Measurements from ENCODE around the gene CFAP97D2.
"Not testable (repeated sequence)": the region's sequence is repeated elsewhere in the genome, so short reads cannot be mapped to it uniquely, and the experiment has no call there.

The CFAP97D2 gene

DNA sequence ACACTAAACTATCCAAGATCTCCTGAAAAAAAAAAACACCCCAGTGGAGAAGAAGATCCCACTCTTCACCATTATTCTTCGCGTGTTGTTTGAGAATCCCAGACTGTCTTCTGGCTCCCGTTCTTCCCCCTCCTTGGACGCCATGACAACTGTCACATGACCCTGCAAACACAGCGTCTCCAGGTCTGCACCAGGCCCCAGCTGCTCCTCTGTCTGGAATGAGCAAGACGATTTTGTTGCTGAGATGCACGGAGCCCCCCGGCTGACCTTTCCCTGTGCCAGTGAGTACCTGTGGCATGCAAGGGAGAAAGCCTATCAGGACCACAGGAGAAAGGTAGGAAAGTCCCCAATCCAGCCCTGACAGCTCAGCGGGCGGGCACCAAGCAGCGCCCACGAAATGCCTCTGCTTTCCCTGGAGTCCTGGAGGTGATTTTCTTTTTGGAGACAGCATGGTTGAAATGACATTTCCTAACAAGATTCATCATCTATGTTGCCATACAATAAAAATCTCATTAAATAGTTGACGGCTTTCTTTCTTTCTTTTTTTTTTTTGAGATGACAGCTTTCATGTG lies at the start of gene CFAP97D2:
TSS of gene CFAP97D2 (plus strand) at position 171 of the 572 bp plus-strand sequence. CDS start at position 245, 74 bp downstream.
- no peak for DNase-seq

DNA sequence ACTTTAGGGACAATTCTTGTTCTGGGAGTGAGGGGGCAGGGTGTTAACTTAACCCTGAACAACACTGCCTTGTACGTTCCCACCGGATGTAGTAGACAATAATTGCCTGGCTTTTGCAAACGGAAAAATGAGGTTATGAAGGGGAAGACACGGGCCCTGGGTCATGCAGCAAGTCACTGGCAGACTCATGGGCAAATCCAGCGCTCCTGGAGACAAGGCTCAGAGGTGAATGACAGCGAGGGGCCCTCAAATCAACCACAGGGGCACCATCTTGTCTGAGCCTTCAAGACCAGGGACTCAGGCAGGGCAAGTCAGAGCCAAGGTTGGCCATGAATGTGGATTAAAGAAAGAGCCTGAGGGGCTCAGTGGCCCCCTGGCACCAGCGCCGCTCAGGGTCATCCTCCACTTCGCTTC lies 49.4 kb upstream of the CFAP97D2 start:
- peak in 1 of 2 donors; percentile 33 for DNase-seq

DNA sequence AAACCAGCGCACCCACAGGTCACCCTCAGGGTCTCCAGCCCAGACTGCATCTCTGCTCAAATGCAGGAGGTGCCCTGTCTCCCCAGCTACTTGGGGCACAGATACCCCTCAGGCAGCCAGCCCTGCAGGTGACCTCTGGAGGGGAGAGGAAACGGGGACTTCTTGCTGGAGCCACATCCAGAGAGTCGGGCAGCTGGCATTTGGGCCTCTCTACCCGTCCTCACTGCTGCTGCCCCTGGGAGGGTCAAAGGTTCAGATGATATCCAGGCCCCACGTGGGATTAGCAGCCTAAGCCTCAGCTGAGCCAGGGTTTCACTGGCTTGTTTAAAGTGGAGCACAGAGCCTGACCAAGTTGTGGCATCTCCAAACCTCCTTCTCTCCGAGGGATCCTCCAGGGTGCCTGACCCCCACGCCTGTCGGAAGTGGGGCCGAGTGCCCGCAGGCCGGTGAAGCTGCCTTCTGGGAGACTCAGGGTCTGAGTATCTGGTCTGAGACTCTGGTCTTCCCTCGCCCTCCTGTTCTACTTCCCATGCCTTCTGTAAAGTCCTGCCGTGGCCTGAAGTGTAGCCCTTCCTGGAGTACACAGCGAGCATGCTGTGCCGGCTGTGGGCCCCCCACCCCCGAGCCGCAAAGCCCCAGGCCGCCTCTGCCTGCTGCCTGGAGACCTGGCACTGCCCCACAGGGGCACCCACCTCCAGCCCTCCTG lies 48.8 kb upstream of the CFAP97D2 start:
- DNase-seq: no peak

DNA sequence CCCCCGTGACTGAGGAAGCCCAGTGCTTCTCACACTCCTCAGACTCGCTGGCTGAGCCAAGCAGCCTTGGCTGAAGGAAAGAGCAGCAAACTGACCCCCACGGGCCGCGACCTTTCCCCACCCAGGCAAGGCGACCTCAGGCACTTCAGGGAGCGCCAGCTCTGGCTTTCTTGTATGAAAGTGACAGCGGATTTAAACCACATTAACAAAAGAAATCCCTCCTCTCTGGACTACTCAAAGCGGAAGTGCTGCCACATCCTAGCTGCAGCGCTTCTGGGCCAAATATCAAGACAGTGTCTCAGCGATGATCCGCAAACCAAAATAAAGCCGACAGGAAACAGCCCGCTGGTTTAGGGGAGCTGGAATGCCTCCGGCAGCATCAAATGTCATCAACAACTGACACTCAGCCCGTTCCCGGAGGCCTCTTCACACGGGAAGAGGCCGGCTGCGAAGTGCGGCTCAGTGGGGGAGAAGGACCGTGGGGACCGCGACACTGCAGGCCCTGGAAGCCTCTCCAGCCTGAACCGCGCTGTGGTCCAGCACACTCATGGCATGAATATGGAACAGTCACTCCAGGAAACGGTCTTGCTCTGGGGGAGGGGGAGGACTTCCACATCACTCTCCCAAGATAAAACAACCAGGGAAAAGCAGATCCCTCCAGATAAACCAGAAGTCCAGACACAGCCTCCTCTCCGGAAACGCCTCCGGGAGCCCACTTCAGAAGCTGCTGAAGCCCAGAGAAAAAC lies 48.0 kb upstream of the CFAP97D2 start:
- peak; percentile 44 to 46 for DNase-seq

DNA sequence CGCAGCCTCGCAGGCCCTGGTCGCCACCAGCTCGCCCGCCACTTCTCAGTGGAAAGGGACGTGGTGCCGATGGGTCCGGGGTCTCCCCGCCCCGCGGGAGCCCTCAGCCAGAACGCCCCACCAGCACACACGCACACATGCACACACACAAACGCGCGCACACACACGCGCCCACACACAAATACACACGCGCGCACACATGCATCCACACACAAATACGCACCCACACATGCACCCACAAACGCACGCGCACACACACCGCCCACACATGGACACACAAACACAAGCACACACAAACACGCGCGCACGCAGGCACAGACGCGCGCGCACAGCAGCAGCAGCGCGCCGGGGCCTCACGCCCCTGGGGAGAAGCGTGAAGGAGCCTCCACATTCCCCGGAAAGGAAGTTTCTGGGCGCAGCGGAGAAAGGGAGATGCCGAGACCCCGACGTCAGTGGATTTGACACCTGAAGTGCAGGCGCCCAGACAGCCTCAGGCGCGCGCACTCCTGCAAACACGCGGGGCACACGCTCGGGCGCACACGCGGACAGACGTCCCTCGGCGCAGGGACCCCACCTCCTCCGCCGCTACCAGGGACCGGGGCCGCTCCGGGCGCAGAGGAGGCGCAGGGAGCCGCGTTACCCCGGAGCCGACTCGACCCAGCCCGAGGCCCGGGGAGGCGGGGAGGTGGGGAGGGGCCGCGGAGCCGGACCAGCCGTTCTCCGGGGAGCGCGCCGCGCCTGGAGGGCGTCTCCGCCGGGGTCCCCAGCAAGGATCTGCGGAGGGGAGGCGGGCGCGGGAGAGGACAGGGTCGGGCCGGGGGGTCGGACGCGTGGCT lies 47.3 kb upstream of the CFAP97D2 start:
- peak; percentile 45 to 54 for DNase-seq

DNA sequence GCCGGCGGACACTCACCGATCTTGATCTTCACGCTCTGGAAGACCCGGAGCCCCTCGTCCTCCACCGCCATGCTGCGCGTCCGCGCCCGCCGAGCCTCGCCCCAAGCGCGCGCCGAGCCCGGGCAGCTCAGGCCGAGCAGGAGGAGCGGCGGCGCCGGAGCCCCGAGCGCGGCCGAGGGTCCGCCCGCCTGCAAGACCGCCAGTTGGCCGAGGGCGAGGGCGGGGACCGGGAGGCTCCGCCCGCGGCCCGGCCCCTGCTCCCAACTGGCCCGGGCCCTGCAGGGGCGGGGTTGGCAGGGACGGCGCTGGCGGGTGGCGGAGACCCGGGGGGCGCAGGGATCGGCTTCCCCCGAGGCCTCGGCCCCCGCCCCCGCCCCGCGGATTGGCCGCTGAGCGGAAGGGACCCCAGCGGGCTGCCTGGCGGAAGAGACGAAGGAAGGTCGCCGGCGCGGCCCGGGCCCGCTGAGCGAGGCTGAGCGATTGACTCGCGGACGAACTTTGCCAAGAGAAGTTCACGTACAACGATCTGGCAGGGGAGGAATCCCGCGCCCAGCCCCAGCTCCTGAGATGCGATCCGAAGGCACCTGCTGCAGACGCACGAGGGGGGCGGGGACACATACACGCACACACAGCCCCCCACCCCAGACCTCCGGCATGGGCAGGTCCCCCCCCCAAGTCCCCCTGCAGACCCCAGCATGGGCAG lies 46.5 kb upstream of the CFAP97D2 start, which contains the start of gene RASA3:
TSS of gene RASA3 (minus strand) at position 205 of the 703 bp plus-strand sequence. CDS start at position 71, 134 bp downstream.
- DNase-seq: peak; percentile 46 to 50

DNA sequence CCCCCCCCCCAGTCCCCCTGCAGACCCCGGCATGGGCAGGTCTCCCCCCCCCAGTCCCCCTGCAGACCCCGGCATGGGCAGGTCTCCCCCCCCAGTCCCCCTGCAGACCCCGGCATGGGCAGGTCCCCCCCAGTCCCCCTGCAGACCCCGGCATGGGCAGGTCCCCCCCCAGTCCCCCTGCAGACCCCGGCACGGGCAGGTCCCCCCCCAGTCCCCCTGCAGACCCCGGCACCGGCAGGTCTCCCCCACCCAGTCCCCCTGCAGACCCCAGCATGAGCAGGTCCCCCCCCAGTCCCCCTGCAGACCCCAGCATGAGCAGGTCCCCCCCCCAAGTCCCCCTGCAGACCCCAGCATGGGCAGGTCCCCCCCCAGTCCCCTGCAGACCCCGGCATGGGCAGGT lies 45.9 kb upstream of the CFAP97D2 start:
- DNase-seq: not testable (repeated sequence)

DNA sequence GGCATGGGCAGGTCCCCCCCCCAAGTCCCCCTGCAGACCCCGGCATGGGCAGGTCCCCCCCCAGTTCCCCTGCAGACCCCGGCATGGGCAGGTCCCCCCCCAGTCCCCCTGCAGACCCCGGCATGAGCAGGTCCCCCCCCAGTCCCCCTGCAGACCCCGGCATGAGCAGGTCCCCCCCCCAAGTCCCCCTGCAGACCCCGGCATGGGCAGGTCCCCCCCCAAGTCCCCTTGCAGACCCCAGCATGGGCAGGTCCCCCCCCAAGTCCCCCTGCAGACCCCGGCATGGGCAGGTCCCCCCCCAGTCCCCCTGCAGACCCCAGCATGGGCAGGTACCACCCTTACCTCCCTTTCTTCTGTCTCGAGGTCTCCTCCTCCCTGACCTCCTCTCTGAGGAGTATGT lies 45.5 kb upstream of the CFAP97D2 start:
- DNase-seq: not testable (repeated sequence)

DNA sequence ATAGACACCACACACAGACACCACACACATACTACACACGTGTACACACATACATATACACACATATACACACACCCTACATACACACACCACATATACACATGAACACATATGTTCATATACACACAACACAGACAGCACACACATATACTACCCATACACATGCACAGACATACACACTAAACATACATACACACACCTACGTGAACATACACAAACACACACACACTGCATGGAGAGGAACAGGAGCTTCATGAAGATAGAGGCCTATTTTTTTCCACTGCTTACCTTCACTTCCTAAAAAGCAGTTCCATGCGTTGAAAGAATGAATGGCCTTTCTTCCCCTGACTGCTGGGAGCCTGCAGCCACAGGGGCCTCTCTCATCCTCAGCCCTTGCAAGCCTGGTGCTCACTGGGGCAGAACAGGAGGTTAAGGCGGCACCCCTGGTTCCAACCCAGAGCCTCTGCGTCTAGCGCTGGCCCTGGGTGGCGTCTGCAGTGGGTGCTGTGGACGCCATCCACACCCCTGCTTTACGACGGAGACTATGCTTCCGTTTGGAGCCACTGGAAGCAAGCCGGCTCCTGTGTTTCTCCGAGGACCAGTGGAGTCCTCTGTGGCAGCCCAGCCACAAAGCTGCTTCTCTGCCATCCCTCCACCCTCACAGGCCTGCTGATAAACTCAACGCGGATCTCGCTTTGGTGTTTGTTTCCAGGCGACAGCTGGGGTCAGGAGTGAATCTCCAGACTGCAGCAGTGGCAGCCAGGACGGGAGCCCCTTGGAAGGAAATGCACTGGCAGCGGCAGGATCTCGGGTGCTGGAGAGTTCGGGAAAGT lies 44.7 kb upstream of the CFAP97D2 start:
- no peak for DNase-seq

DNA sequence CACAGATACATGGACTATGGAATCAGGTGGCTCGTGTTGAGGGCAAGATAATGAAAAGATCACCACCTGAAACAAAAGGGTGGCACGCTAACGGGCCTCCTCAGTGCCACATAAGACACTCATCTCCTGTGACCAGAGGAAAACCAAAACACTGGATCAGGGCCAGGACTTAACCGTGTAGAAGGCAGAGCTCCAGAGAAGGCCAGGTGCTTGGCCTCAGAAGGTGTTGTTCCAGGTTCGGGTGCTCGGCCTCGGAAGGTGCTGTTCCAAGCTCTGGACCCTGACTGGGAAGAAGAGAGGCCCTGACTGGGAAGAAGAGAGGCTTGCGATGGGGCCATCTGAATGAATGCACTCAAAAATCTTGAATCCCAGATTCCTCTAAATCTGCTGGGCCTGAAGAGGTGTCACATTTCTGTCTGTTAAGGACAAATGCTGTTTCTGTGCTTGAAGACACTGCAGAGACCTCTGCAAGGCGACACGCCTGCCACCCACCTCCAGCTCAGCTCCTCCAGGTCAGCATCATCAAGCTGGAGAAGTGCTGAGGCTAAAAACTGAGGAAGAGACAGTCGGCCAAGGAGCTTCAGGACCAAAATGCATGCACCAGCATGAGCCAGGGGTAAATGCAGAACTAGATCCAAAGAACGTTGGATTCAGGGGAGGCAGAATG lies 44.0 kb upstream of the CFAP97D2 start:
- no peak for DNase-seq

DNA sequence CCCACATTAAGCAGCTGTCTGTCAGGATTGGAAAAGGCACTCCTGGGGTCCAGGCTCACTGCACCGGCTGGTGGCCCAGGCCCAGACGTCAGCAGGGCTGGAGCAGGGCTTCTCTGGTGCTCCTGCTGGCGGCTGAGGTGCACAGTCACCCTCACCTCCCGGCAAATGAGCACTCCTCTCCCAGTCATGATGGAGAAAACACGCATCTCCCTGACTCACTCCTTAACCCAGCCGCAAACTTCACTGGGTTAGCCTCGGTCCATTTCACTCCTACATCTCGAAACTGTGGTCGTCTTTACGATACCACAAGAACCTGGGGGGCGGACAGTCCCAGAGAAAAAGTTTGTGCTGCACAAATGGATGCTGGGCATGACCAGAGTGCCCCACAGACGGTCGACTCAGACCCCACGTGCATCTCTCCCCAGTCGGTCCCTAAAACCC lies 43.3 kb upstream of the CFAP97D2 start:
- no peak for DNase-seq

DNA sequence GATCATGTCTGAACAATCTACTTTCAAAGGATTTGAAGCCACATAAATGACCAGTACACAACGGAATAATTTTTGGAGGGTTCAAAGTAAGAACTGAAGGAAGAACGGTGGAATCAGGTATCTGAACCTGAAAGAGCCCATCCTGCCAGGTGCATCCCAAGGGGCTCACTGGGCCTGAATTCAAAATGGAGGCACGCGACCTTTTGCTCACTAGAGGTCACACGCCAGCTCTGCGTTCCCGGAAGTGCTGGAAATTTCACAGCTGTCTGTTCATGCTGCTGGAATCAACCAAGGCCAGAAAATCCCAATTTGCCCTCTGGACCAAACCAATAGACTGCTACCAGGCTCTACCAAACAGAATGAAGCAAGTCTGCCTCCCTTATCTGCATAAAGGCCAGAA lies 42.5 kb upstream of the CFAP97D2 start:
- DNase-seq: no peak

DNA sequence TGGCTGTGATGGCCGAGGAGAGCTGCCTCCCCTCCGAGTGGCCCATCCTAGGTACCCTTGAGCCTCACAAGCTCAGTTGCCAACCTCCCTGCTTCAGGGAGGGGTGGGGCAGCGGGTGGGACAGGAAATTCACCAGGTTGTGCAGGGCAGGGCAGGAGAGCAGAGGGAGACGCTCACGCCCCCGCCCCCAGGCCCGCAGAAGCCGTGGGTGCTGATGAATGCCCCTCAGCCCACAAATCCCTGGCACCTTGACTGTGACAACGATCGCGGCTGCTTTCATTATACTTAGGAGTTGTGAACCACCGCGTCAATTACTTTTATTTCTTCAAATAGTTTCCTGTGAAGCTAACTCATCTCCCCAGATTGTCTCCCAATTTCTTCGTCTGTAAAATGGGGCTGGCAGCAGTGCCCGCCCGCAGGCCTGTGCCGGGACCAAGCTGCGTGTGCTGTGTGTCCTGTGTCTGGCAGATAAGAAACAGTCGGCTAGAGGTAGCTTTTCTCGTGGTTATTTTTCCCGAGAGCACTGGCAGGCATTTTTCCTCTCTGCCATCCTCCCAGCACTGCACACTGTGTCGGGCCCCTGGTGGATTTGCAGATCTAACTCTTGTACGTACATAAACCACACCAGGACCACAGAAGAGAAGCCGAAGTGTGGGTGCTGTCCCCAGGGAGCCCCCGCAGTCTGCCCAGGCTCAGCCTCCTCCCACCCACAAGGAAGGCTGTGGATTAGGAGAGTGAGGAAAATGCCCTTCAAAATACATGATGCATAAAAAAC lies 38.7 kb upstream of the CFAP97D2 start:
- peak; percentile 35 to 38 for DNase-seq

DNA sequence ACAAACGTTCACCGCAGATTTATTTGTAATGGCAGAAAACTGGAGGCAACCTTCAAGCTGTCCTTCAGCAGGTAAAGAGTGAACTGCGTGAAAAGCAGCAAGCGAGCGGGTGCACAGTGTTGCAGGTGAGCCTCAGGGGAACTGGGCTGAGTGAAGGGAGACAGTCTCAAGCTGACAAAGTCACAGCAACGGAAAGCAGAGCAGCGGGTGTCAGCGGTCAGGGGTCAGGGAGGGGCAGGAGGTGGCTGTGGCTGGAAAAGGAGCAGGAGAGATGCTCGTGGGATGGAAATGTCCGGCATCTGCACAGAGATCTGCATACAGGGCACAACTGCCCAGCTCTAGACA lies 38.2 kb upstream of the CFAP97D2 start:
- peak; percentile 33 to 44 for DNase-seq

DNA sequence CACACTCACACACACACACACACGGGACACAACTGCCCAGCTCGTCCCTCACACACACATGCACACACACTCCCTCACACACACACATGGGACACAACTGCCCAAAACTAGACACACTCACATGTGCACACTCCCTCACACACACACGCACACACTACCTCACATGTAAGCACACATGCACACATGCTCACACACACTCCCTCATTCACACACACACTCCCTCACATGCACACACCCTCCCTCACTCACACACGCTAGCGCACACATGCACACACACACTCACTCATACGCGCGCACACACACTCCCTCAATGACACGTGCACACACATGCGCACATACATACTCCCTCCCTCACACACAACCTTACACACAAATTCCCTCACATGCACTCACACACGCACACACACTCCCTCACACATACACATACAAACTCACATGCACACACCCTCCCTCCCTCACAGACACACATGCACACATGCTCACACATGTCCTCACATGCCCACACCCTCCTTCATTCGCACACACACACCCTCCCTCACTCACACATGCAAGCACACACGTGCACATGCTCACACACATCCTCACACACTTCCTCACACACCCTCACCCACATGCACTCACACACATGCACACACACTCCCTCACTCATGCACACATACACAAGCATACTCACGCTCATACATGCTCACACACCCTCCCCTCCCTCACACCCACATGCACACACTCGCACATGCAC lies 37.6 kb upstream of the CFAP97D2 start:
- DNase-seq: no peak

DNA sequence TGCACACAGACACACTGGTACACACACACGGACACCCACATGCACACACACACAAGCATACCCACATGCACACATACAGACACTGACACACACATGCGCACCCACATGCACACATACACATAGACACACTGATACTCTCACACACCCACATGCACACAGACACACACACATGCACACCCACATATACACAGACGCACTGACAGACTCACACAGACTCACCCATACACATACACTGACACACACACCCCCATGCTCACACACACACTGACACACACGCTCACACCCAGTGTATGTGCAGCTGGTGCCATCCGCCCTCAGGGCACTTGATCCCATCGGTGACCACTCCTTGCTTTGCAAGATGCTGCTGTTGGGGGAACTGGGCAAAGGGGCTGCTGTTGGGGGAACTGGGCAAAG lies 36.9 kb upstream of the CFAP97D2 start:
- DNase-seq: no peak

DNA sequence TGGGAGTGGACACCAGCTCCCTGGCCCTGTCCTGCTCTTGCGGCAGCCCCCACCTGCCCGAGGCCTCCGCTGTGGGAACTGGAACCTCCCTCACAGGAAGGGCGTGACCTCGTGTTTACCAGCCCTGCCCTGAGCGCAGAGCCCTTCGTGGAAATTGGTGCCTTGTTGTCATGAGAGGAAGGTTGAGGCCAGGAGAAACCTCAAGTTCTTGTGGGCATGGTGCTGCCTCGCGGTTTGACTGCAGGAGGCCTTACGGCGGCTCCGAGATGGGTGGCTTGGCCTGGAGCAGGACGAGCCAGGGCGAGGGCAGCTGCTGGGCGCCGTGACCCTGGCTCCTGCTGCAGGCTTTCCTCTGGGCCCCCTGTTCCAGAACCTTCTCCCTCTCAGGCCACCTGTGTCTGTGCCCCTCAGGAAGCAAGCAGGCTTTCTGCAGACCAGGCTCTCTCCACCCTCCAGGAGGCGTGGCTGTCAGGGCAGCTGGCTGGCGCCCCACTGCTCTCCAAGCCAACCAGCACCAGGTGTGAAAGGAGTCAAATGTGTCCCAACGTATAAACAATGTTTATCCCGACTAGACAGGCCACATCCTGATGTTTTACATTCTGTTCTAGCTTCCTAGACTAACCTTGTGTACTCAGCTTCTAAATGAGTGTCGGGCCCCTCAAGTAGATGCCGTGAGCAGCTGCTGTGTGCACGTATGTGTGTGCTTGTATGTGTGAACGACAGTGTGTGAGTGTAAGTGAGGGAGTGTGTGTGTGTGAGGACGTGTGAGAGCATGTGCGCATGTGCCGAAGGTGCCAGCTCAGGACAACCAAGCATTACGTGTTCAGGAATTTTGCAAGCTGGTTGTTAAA lies 36.2 kb upstream of the CFAP97D2 start:
- peak; percentile 65 to 67 for DNase-seq

Data from activated CD4-positive, alpha-beta T cell treated with anti-CD3 and anti-CD28 coated beads for 4 hours (primary cell).